ENCODE data around the gene FBXL16. TPM values are rescaled to one million over a fixed set of nuclear protein-coding genes. Genes with fewer than 3 reads are reported as not detected.
A peak's percentile ranks its signal among the peaks of the same experiment; 100 is the strongest.
"Not testable (repeated sequence)": the region's sequence is repeated elsewhere in the genome, so short reads cannot be mapped to it uniquely, and the experiment has no call there.

FBXL16 gene
- total and polyA plus RNA-seq, 5 donors from 2014 or later, result 8.5 to 18.6 (median 9.6) TPM

DNA sequence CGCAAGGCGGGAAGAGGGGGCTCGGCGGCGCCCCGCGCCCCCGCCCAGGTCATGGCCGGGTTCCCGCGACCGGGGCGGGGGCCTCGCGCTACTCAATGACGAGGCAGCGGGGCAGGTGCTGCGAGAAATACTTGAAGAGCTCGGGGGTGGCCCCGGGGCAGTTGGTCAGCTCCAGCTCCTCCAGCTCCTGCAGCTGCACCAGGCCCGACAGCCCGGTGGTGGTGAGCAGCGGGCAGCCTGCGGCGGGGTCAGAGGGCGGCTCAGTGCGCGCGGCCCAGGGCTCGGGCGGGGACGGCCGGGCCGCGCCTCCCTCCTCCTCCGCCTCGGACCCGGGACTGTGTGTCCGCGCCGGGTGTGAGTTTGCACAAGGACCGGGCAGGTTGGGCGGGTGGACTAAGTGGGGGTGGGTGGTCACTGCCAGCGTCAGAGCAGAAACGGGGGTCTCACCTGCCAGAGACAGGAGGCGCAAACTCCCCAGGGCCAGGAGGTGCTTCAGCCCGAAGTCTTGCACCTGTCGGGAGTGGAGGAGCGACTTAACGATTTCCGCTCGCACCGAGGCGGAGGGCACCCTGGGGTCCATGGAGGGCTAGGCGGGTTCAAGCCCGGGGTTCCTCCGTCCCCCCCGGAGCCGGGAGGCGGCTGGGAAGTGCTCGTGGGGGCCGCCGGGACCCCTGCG is 11.3 kb downstream of the FBXL16 start:
- no peaks in the 10 kb centered on the region for H3K36me3 Mint-ChIP-seq
- H3K27me3 Mint-ChIP-seq, result peaks cover under 1% of the 10 kb centered on the region
- H3K27me3 ChIP-seq (ENCODE audit: control insufficient read depth, insufficient read depth, low read length), result no peaks in the 10 kb centered on the region
- H3K4me1 Mint-ChIP-seq, result peaks cover 2 to 43% (median 9%) of the 10 kb centered on the region in 4 donors
- H3K4me3 ChIP-seq (ENCODE audit: low read depth, low read length), result no peak overlapping the region
- peaks cover 0 to 1% (median 0%) of the 10 kb centered on the region in 7 donors for H3K9me3 Mint-ChIP-seq
- peak overlapping the region; percentile 33 for H3K27ac ChIP-seq (ENCODE audit: insufficient read depth, low read length, poor library complexity, severe bottlenecking)
- no peaks in the 10 kb centered on the region for H3K9me3 ChIP-seq (ENCODE audit: control insufficient read depth in 2 of 2, low read length in 2 of 2)
- H3K36me3 ChIP-seq (ENCODE audit: control insufficient read depth, insufficient read depth, low read length), result no peaks in the 10 kb centered on the region
- DNase-seq, result no peak
- peak overlapping the region; percentile 71 to 88 (median 82) for H3K4me3 Mint-ChIP-seq
- no peak overlapping the region for H3K27ac Mint-ChIP-seq
- no peak for ATAC-seq (ENCODE audit: low read depth in 2 of 2)
- peaks cover 45% of the 10 kb centered on the region for H3K4me1 ChIP-seq (ENCODE audit: control insufficient read depth, insufficient read depth, low read length, poor library complexity, severe bottlenecking)

DNA sequence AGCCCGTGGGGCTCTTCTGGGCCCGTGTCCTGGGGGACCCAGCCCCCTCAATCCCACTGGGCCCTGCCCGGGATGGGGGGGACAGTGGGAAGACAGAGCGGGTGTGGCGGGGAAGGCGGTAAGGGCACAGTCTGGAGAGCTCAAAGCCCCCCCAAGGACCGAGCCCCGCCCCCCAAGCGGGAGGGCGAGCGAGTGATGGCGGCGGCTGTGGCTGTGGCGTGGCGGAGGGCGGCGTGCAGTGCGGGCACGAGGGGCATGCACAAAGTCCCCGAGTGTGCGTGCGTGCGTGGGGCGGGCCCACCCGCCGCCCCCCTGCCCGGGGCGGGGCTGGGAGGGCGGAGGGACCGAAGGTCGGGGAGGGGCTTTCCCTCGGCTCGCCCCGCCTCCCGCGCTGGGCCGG is 11.8 kb downstream of the FBXL16 start:
- Histone ChIP-seq H3K27ac (ENCODE audit: insufficient read depth, low read length, poor library complexity, severe bottlenecking) (no peak overlapping the region), H3K9me3 (ENCODE audit: control insufficient read depth in 2 of 2, low read length in 2 of 2) (no peaks in the 10 kb centered on the region), H3K4me1 (ENCODE audit: control insufficient read depth, insufficient read depth, low read length, poor library complexity, severe bottlenecking) (peaks cover 44% of the 10 kb centered on the region), H3K27me3 (ENCODE audit: control insufficient read depth, insufficient read depth, low read length) (no peaks in the 10 kb centered on the region), H3K4me3 (ENCODE audit: low read depth, low read length) (no peak overlapping the region), H3K36me3 (ENCODE audit: control insufficient read depth, insufficient read depth, low read length) (no peaks in the 10 kb centered on the region)
- Mint-ChIP-seq H3K27ac (no peak overlapping the region), H3K36me3 (no peaks in the 10 kb centered on the region), H3K9me3 (peaks cover 0 to 1% (median 0%) of the 10 kb centered on the region in 7 donors), H3K27me3 (no peaks in the 10 kb centered on the region), H3K4me3 (peak overlapping the region in 3 of 4 donors; percentile 15 to 67 (median 51)), H3K4me1 (peaks cover 2 to 47% (median 9%) of the 10 kb centered on the region in 4 donors)
- ATAC-seq (ENCODE audit: low read depth in 2 of 2) (no peak), DNase-seq (peak in 1 of 3 donors; percentile 29)

DNA sequence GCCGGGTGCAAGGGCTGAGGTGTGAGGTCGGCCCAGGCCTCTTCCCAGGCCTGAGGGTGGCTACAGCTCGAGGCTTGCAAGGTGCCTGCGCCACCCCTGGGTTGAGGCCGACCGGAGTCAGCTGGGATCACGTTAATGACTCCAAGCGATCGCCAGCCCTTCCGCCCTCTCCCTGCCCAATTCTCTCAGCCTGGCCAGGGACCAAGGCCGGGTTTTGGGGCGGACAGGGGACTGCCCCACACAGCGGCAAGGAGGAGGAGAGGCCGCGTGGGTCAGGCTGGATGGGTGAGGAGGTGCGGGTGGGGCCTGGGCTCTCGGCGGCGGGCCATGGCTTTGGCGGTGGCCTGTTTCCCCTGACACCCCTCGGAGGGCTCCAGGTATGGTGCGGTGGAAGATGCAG is 12.2 kb downstream of the FBXL16 start:
- Mint-ChIP-seq H3K27ac (no peak overlapping the region), H3K27me3 (no peaks in the 10 kb centered on the region), H3K4me3 (peak overlapping the region in 3 of 4 donors; percentile 15 to 67 (median 61)), H3K36me3 (no peaks in the 10 kb centered on the region), H3K4me1 (peaks cover 2 to 48% (median 9%) of the 10 kb centered on the region in 4 donors), H3K9me3 (peaks cover 0 to 1% (median 0%) of the 10 kb centered on the region in 7 donors)
- Histone ChIP-seq H3K4me3 (ENCODE audit: low read depth, low read length) (no peak overlapping the region), H3K27me3 (ENCODE audit: control insufficient read depth, insufficient read depth, low read length) (no peaks in the 10 kb centered on the region), H3K9me3 (ENCODE audit: control insufficient read depth in 2 of 2, low read length in 2 of 2) (no peaks in the 10 kb centered on the region), H3K36me3 (ENCODE audit: control insufficient read depth, insufficient read depth, low read length) (no peaks in the 10 kb centered on the region), H3K4me1 (ENCODE audit: control insufficient read depth, insufficient read depth, low read length, poor library complexity, severe bottlenecking) (peaks cover 43% of the 10 kb centered on the region), H3K27ac (ENCODE audit: insufficient read depth, low read length, poor library complexity, severe bottlenecking) (no peak overlapping the region)
- DNase-seq (no peak), ATAC-seq (ENCODE audit: low read depth in 2 of 2) (no peak)

DNA sequence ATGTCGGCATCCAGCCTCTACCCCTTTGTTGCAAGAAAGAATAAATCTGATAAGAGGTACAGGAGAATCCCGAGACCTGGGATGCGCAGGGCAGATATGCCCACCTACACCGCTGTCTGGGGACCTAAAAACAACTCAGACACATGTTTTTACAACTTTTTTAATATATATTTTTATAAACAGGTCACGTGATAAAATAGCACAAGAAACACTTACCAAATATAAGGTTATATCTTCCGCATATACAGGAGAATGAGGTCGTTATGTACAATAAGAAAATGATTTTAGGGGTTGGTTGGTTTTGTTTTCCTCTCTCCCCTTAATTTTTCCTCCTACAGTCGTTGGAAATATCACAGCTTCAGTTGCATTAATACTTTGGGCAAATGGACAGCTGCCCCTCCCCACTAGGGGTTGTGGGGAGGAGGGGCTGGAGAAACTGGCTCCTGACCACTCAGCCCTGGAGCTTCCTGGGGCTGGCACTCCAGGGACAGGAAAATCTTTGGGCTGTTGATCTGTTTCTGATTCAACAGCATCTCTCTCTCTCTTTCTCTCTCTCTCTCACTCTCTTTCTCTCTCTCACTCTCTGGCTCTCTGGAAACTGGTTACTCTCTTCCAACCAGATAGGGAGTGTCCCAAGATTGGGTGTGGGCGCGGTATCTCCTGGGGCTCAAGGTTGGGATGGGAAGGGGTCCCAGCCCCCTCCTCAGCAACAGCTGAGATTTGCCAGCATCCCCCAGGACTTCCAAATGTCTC is 13.1 kb downstream of the FBXL16 start:
- no peaks in the 10 kb centered on the region for H3K27me3 Mint-ChIP-seq
- H3K36me3 Mint-ChIP-seq, result no peaks in the 10 kb centered on the region
- Histone ChIP-seq H3K27me3 (ENCODE audit: control insufficient read depth, insufficient read depth, low read length) (no peaks in the 10 kb centered on the region), H3K27ac (ENCODE audit: insufficient read depth, low read length, poor library complexity, severe bottlenecking) (no peak overlapping the region), H3K4me1 (ENCODE audit: control insufficient read depth, insufficient read depth, low read length, poor library complexity, severe bottlenecking) (peaks cover 43% of the 10 kb centered on the region), H3K36me3 (ENCODE audit: control insufficient read depth, insufficient read depth, low read length) (peaks cover under 1% of the 10 kb centered on the region), H3K4me3 (ENCODE audit: low read depth, low read length) (no peak overlapping the region), H3K9me3 (ENCODE audit: control insufficient read depth in 2 of 2, low read length in 2 of 2) (no peaks in the 10 kb centered on the region)
- H3K9me3 Mint-ChIP-seq, result peaks cover 0 to 1% (median 0%) of the 10 kb centered on the region in 7 donors
- DNase-seq, result no peak
- peak overlapping the region in 2 of 3 donors; percentile 80 to 95 for H3K27ac Mint-ChIP-seq
- H3K4me3 Mint-ChIP-seq, result peak overlapping the region; percentile 24 to 98 (median 60)
- no peak for ATAC-seq (ENCODE audit: low read depth in 2 of 2)
- peaks cover 2 to 47% (median 9%) of the 10 kb centered on the region in 4 donors for H3K4me1 Mint-ChIP-seq

DNA sequence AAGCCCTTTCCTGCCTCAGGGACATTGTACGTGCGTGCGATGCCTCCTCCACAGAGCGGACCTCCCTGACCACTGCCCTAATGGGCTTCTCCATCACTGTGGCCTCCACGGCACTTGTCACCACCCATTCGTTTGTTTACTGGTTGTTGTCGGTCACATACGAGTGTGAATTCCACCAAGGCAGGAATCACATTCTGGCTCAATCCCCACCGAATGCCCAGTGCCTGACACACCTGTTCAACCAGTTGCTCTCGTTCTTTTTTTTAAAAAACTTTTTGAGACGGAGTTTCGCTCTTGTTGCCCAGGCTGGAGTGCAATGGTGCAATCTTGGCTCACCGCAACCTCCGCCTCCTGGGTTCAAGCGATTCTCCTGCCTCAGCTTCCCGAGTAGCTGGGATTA is 14.4 kb downstream of the FBXL16 start:
- DNase-seq; H3K36me3 ChIP-seq (ENCODE audit: control insufficient read depth, insufficient read depth, low read length): not testable (repeated sequence)
- H3K27ac Mint-ChIP-seq, result peak overlapping the region in 1 of 3 donors; percentile 31

DNA sequence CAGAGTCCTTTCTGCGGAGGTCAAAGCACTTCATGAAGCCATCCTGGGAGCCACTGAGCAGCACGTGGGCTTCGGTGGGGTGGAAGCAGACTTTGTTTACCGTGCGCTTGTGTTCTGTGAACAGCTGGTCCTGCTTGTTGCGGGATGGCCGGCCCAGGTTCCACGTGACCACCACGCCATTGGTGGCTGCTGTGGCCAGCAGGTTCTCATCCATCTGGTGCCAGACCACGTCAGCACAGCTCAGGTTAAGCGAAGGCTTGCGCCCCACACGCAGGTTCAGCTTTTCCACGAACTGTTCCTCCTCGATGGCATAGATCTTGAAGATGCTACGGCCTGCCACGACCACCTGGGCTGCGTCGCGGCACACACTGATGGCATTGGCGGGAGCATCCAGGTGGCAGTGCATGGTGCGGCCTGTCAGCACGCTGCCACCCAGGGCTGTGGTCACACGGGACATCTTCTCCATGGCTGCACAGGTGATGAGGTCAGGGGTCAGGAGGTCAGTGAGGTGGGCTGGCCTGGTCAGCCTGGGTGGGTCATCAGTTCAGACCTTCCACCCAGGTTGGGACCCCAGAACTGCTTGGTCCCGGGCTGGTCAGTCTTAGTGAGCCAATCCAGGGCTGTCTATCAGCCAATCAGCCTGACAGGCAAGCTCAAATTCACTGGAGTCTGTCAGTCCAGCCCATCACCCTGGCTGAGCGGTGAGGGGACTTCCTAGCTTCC is 16.3 kb downstream of the FBXL16 start:
- peak overlapping the region in 2 of 3 donors; percentile 84 to 90 for H3K27ac Mint-ChIP-seq
- peak overlapping the region; percentile 93 to 98 (median 95) for H3K4me3 Mint-ChIP-seq
- H3K4me1 Mint-ChIP-seq, result peaks cover 2 to 37% (median 9%) of the 10 kb centered on the region in 4 donors
- peaks cover 2% of the 10 kb centered on the region for H3K36me3 ChIP-seq (ENCODE audit: control insufficient read depth, insufficient read depth, low read length)
- H3K4me3 ChIP-seq (ENCODE audit: low read depth, low read length), result peak overlapping the region; percentile 71
- no peaks in the 10 kb centered on the region for H3K36me3 Mint-ChIP-seq
- ATAC-seq (ENCODE audit: low read depth in 2 of 2) (no peak), DNase-seq (no peak)
- no peaks in the 10 kb centered on the region for H3K9me3 ChIP-seq (ENCODE audit: control insufficient read depth in 2 of 2, low read length in 2 of 2)
- no peaks in the 10 kb centered on the region for H3K27me3 ChIP-seq (ENCODE audit: control insufficient read depth, insufficient read depth, low read length)
- no peaks in the 10 kb centered on the region for H3K27me3 Mint-ChIP-seq
- H3K27ac ChIP-seq (ENCODE audit: insufficient read depth, low read length, poor library complexity, severe bottlenecking), result peak overlapping the region; percentile 78
- no peaks in the 10 kb centered on the region for H3K9me3 Mint-ChIP-seq
- H3K4me1 ChIP-seq (ENCODE audit: control insufficient read depth, insufficient read depth, low read length, poor library complexity, severe bottlenecking), result peaks cover 29% of the 10 kb centered on the region

More for the DNA sequence above, 14.4 kb downstream of the FBXL16 start:
- not testable (repeated sequence) for H3K9me3 Mint-ChIP-seq; H3K27me3 Mint-ChIP-seq; H3K4me3 ChIP-seq (ENCODE audit: low read depth, low read length); H3K27ac ChIP-seq (ENCODE audit: insufficient read depth, low read length, poor library complexity, severe bottlenecking); H3K36me3 Mint-ChIP-seq; H3K27me3 ChIP-seq (ENCODE audit: control insufficient read depth, insufficient read depth, low read length); H3K9me3 ChIP-seq (ENCODE audit: control insufficient read depth in 2 of 2, low read length in 2 of 2); ATAC-seq (ENCODE audit: low read depth in 2 of 2)
- H3K4me3 Mint-ChIP-seq, result peak overlapping the region; percentile 71 to 98 (median 95)
- H3K4me1 ChIP-seq (ENCODE audit: control insufficient read depth, insufficient read depth, low read length, poor library complexity, severe bottlenecking), result peaks cover 37% of the 10 kb centered on the region
- peaks cover 2 to 40% (median 9%) of the 10 kb centered on the region in 4 donors for H3K4me1 Mint-ChIP-seq

DNA sequence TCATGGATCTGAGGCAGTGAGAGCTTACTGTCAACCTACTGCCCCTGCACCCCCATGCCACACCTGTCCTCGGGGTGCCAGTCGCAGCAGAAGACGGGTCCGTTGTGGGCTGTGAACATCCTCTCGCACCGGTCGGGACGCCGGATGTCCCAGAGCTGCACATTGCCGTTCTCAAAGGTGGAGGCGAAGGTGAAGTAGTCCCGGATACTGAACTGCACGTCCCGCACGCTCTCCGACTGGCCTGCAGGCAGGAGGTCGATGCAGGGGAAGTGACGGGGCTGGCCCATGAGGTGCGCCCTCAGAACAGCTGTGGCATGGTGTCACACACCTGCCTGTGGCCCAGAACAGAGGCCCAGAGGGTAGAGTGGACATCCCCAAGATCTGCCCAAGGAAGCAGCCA is 18.1 kb downstream of the FBXL16 start:
- DNase-seq, result no peak
- Histone ChIP-seq H3K9me3 (ENCODE audit: control insufficient read depth in 2 of 2, low read length in 2 of 2) (no peaks in the 10 kb centered on the region), H3K4me3 (ENCODE audit: low read depth, low read length) (no peak overlapping the region), H3K36me3 (ENCODE audit: control insufficient read depth, insufficient read depth, low read length) (peaks cover 5% of the 10 kb centered on the region), H3K4me1 (ENCODE audit: control insufficient read depth, insufficient read depth, low read length, poor library complexity, severe bottlenecking) (peaks cover 36% of the 10 kb centered on the region), H3K27ac (ENCODE audit: insufficient read depth, low read length, poor library complexity, severe bottlenecking) (no peak overlapping the region), H3K27me3 (ENCODE audit: control insufficient read depth, insufficient read depth, low read length) (no peaks in the 10 kb centered on the region)
- peaks cover 2 to 45% (median 10%) of the 10 kb centered on the region in 4 donors for H3K4me1 Mint-ChIP-seq
- peak overlapping the region; percentile 33 to 69 (median 61) for H3K4me3 Mint-ChIP-seq
- no peaks in the 10 kb centered on the region for H3K9me3 Mint-ChIP-seq
- peaks cover 2% of the 10 kb centered on the region for H3K36me3 Mint-ChIP-seq
- no peak for ATAC-seq (ENCODE audit: low read depth in 2 of 2)
- H3K27ac Mint-ChIP-seq, result no peak overlapping the region
- no peaks in the 10 kb centered on the region for H3K27me3 Mint-ChIP-seq

Data from CD4-positive, CD25-positive, alpha-beta regulatory T cell (primary cell).